Muscle layer of colon (tissue), 2 donors: ENCODE data around the gene MUC4.
"Not testable (repeated sequence)": the region's sequence is repeated elsewhere in the genome, so short reads cannot be mapped to it uniquely, and the experiment has no call there.

Experiments used
- H3K27ac ChIP-seq: one replicate; pipeline ENCODE4 v1.7.0; 2013; ENCODE audit warnings: low read depth, mild to moderate bottlenecking, low read length, moderate library complexity
- H3K27me3 ChIP-seq, 2 donors: one replicate each; pipeline ENCODE4 v1.7.0; 2013; ENCODE audit warnings: low read length in 2 of 2, mild to moderate bottlenecking in 2 of 2; ENCODE audit not compliant: insufficient read depth in 2 of 2, control insufficient read depth in 1 of 2
- H3K36me3 ChIP-seq: one replicate; pipeline ENCODE4 v1.7.0; 2013; ENCODE audit warnings: mild to moderate bottlenecking, low read length; ENCODE audit not compliant: insufficient read depth
- H3K4me1 ChIP-seq: one replicate; pipeline ENCODE4 v1.7.0; 2013; ENCODE audit warnings: mild to moderate bottlenecking, low read length; ENCODE audit not compliant: insufficient read depth
- H3K4me3 ChIP-seq, 2 donors: one replicate each; pipeline ENCODE4 v1.7.0; 2013; ENCODE audit warnings: low read length in 2 of 2, low read depth in 1 of 2, mild to moderate bottlenecking in 1 of 2, moderate library complexity in 1 of 2
- H3K9ac ChIP-seq: one replicate; pipeline ENCODE4 v1.7.0; 2013; ENCODE audit warnings: low read length
- H3K9me3 ChIP-seq: one replicate; pipeline ENCODE4 v1.7.0; 2013; ENCODE audit warnings: mild to moderate bottlenecking, low read length
- donor health status: abdominal sarcoma.
- donor health status: Adenocarcinoma of cecum.

The MUC4 gene

GRCh38 chr3:195828762-195829161 lies 17.0 kb upstream of the MUC4 start:
- no peaks in the 10 kb centered on the region for H3K4me1 ChIP-seq
- H3K4me3 ChIP-seq: no peak overlapping the region
- H3K27me3 ChIP-seq: peaks cover 0 to 5% of the 10 kb centered on the region in 2 donors
- H3K36me3 ChIP-seq: no peaks in the 10 kb centered on the region
- no peak overlapping the region for H3K9ac ChIP-seq
- H3K9me3 ChIP-seq: no peaks in the 10 kb centered on the region
- no peak overlapping the region for H3K27ac ChIP-seq

GRCh38 chr3:195825857-195826804 lies 14.4 kb upstream of the MUC4 start:
- no peak overlapping the region for H3K27ac ChIP-seq
- no peak overlapping the region for H3K9ac ChIP-seq
- H3K4me3 ChIP-seq: no peak overlapping the region
- H3K4me1 ChIP-seq: no peaks in the 10 kb centered on the region
- H3K27me3 ChIP-seq: peaks cover 0 to 5% of the 10 kb centered on the region in 2 donors
- no peaks in the 10 kb centered on the region for H3K9me3 ChIP-seq
- no peaks in the 10 kb centered on the region for H3K36me3 ChIP-seq

GRCh38 chr3:195825191-195825588 lies 13.5 kb upstream of the MUC4 start:
- H3K4me1 ChIP-seq: no peaks in the 10 kb centered on the region
- peaks cover 0 to 5% of the 10 kb centered on the region in 2 donors for H3K27me3 ChIP-seq
- H3K36me3 ChIP-seq: no peaks in the 10 kb centered on the region
- no peak overlapping the region for H3K4me3 ChIP-seq
- H3K27ac ChIP-seq: no peak overlapping the region
- no peak overlapping the region for H3K9ac ChIP-seq
- H3K9me3 ChIP-seq: no peaks in the 10 kb centered on the region

- not testable (repeated sequence) for H3K4me1 ChIP-seq, H3K4me3 ChIP-seq, H3K36me3 ChIP-seq, H3K9ac ChIP-seq, H3K27ac ChIP-seq, H3K9me3 ChIP-seq, H3K27me3 ChIP-seq
These were observed 12.9 kb upstream of the MUC4 start for GRCh38 chr3:195824425-195825190.

- Histone ChIP-seq H3K36me3 (no peaks in the 10 kb centered on the region), H3K4me1 (no peaks in the 10 kb centered on the region), H3K27ac (no peak overlapping the region), H3K9ac (no peak overlapping the region), H3K4me3 (no peak overlapping the region), H3K9me3 (no peaks in the 10 kb centered on the region), H3K27me3 (peaks cover 0 to 5% of the 10 kb centered on the region in 2 donors)
These were observed 12.3 kb upstream of the MUC4 start for GRCh38 chr3:195823999-195824398.

- Histone ChIP-seq H3K27ac (no peak overlapping the region), H3K36me3 (no peaks in the 10 kb centered on the region), H3K4me1 (no peaks in the 10 kb centered on the region), H3K9me3 (no peaks in the 10 kb centered on the region), H3K9ac (no peak overlapping the region), H3K27me3 (peaks cover 0 to 5% of the 10 kb centered on the region in 2 donors), H3K4me3 (no peak overlapping the region)
These were observed 11.6 kb upstream of the MUC4 start for GRCh38 chr3:195823280-195823679.

- H3K9ac ChIP-seq: no peak overlapping the region
- no peaks in the 10 kb centered on the region for H3K4me1 ChIP-seq
- H3K4me3 ChIP-seq: no peak overlapping the region
- no peaks in the 10 kb centered on the region for H3K36me3 ChIP-seq
- peaks cover 0 to 5% of the 10 kb centered on the region in 2 donors for H3K27me3 ChIP-seq
- no peaks in the 10 kb centered on the region for H3K9me3 ChIP-seq
- no peak overlapping the region for H3K27ac ChIP-seq
These were observed 10.5 kb upstream of the MUC4 start for GRCh38 chr3:195822131-195822696.

GRCh38 chr3:195821403-195822130 lies 9.8 kb upstream of the MUC4 start:
- no peak overlapping the region for H3K27ac ChIP-seq
- H3K4me3 ChIP-seq: no peak overlapping the region
- peaks cover 0 to 5% of the 10 kb centered on the region in 2 donors for H3K27me3 ChIP-seq
- no peaks in the 10 kb centered on the region for H3K9me3 ChIP-seq
- H3K9ac ChIP-seq: no peak overlapping the region
- no peaks in the 10 kb centered on the region for H3K4me1 ChIP-seq
- H3K36me3 ChIP-seq: no peaks in the 10 kb centered on the region

- no peaks in the 10 kb centered on the region for H3K36me3 ChIP-seq
- no peaks in the 10 kb centered on the region for H3K4me1 ChIP-seq
These were observed 9.2 kb upstream of the MUC4 start for GRCh38 chr3:195820901-195821300.

GRCh38 chr3:195820186-195820585 lies 8.5 kb upstream of the MUC4 start:
- H3K36me3 ChIP-seq: no peaks in the 10 kb centered on the region
- H3K4me3 ChIP-seq: no peak overlapping the region
- H3K9ac ChIP-seq: no peak overlapping the region
- H3K9me3 ChIP-seq: no peaks in the 10 kb centered on the region
- H3K27ac ChIP-seq: no peak overlapping the region
- peaks cover 0 to 5% of the 10 kb centered on the region in 2 donors for H3K27me3 ChIP-seq
- no peaks in the 10 kb centered on the region for H3K4me1 ChIP-seq

More at GRCh38 chr3:195820901-195821300, 9.2 kb upstream of the MUC4 start:
- H3K9me3 ChIP-seq: no peaks in the 10 kb centered on the region
- H3K27me3 ChIP-seq: peaks cover 0 to 5% of the 10 kb centered on the region in 2 donors
- H3K4me3 ChIP-seq: no peak overlapping the region
- no peak overlapping the region for H3K9ac ChIP-seq
- no peak overlapping the region for H3K27ac ChIP-seq

GRCh38 chr3:195818301-195818700 lies 6.6 kb upstream of the MUC4 start:
- Histone ChIP-seq H3K9me3 (no peaks in the 10 kb centered on the region), H3K27ac (no peak overlapping the region), H3K9ac (no peak overlapping the region), H3K4me3 (no peak overlapping the region), H3K27me3 (no peaks in the 10 kb centered on the region), H3K36me3 (no peaks in the 10 kb centered on the region), H3K4me1 (no peaks in the 10 kb centered on the region)
